GM19240 (cell line): ENCODE measurements around the gene OR6N2.

Experiments
- DNase-seq: peaks from one replicate; pipeline ENCODE4 v3.0.0; 2011; ENCODE audit warnings: low spot score; ENCODE audit not compliant: insufficient read length

Gene OR6N2

GRCh38 chr1:158754420-158754819 is 26.6 kb downstream of the OR6N2 start, which contains the start of gene OR6K6:
Gene OR6K6, plus strand, starts transcription at chr1:158754720. Its CDS starts 168 bp downstream, at chr1:158754888.
- DNase-seq, result no peak

GRCh38 chr1:158752155-158752712 is 28.8 kb downstream of the OR6N2 start:
- no peak for DNase-seq

GRCh38 chr1:158735848-158736247 is 45.2 kb downstream of the OR6N2 start:
- no peak for DNase-seq

- no peak for DNase-seq
These were observed 48.5 kb downstream of the OR6N2 start for GRCh38 chr1:158732524-158732923.

GRCh38 chr1:158731707-158732106 is 49.3 kb downstream of the OR6N2 start:
- DNase-seq, result no peak

- no peak for DNase-seq
These were observed 50.6 kb downstream of the OR6N2 start for GRCh38 chr1:158730453-158730852.

- DNase-seq, result no peak
These were observed 52.3 kb downstream of the OR6N2 start for GRCh38 chr1:158728510-158729225.

- DNase-seq, result no peak
These were observed 56.6 kb downstream of the OR6N2 start for GRCh38 chr1:158724442-158724841.
